OCI-LY7 (cell line): ENCODE data around the gene HIPK3. TPM values are rescaled to one million over a fixed set of nuclear protein-coding genes. Genes with fewer than 3 reads are reported as not detected.

Experiments used
- BruUV-seq: library from RNA; stranded (reverse); fragments of 400-500 nt; replicated peaks from 2 replicates; lab custom pipeline; 2021; lab: Mats Ljungman, UMichigan
- CTCF ChIA-PET: fragments of 300-600 bp; sonication (Branson Sonifier 250); formaldehyde crosslinking; loops from one replicate; lab custom pipeline; 2022; ENCODE audit warnings: antibody characterized with exemption; ENCODE audit not compliant: unreplicated experiment; lab: Charles Lee
- POLR2A ChIA-PET: fragments of 300-600 bp; sonication (Branson Sonifier 250); formaldehyde crosslinking; loops from one replicate; lab custom pipeline; 2022; ENCODE audit warnings: antibody characterized with exemption; lab: Charles Lee
- DNase-seq: peaks from one replicate; pipeline ENCODE4 v3.0.0-alpha.2; 2015; ENCODE audit warnings: low spot score
- H2AFZ ChIP-seq: fragments of 200-600 bp; sonication (generic), shearing (Covaris generic); 2 replicates; pipeline ENCODE4 v1.6.1; 2014; ENCODE audit warnings: mild to moderate bottlenecking, antibody characterized with exemption, low read length, moderate library complexity
- H3K27ac ChIP-seq: fragments of 200-600 bp; sonication (generic); 2 replicates; pipeline ENCODE4 v1.5.1; 2014; ENCODE audit warnings: mixed run types, low read depth, mild to moderate bottlenecking, moderate library complexity, low read length, inconsistent platforms; ENCODE audit not compliant: poor library complexity, severe bottlenecking
- H3K36me3 ChIP-seq: fragments of 200-600 bp; sonication (generic); 2 replicates; pipeline ENCODE4 v1.6.1; 2014; ENCODE audit warnings: mild to moderate bottlenecking, antibody characterized with exemption, low read length, moderate library complexity, mixed read lengths; ENCODE audit not compliant: insufficient read depth
- H3K4me1 ChIP-seq: fragments of 200-600 bp; sonication (generic); 2 replicates; pipeline ENCODE4 v1.5.1; 2014; ENCODE audit warnings: mild to moderate bottlenecking, low read length; ENCODE audit not compliant: insufficient read depth, poor library complexity, severe bottlenecking
- H3K4me2 ChIP-seq: fragments of 200-600 bp; sonication (generic); 2 replicates; pipeline ENCODE4 v1.6.1; 2014; ENCODE audit warnings: mild to moderate bottlenecking, low read length
- H3K4me3 ChIP-seq: fragments of 200-600 bp; sonication (generic); 2 replicates; pipeline ENCODE4 v1.5.1; 2014; ENCODE audit warnings: mild to moderate bottlenecking, low read depth, low read length; ENCODE audit not compliant: poor library complexity, severe bottlenecking
- H3K79me2 ChIP-seq: fragments of 200-600 bp; sonication (generic); 2 replicates; pipeline ENCODE4 v1.6.1; 2016; ENCODE audit warnings: low read depth, mild to moderate bottlenecking, low read length, moderate library complexity, mixed read lengths; ENCODE audit not compliant: insufficient read depth
- H3K9me2 ChIP-seq: fragments of 200-600 bp; sonication (generic); 2 replicates; pipeline ENCODE4 v1.6.1; 2016; ENCODE audit warnings: mild to moderate bottlenecking, low read length, mixed read lengths; ENCODE audit not compliant: insufficient read depth
- H3K9me3 ChIP-seq: fragments of 200-600 bp; sonication (generic); 2 replicates; pipeline ENCODE4 v1.6.1; 2014; ENCODE audit warnings: mild to moderate bottlenecking, mixed run types, low read length, mixed read lengths
- H4K20me1 ChIP-seq: fragments of 200-600 bp; sonication (generic); 2 replicates; pipeline ENCODE4 v1.6.1; 2014; ENCODE audit warnings: mild to moderate bottlenecking, antibody characterized with exemption, low read length, moderate library complexity, mixed read lengths; ENCODE audit not compliant: insufficient read depth
- CTCF ChIP-seq: fragments of 200-600 bp; sonication (generic); conservative IDR thresholded peaks from 2 replicates; pipeline ENCODE4 v1.5.1; 2014; ENCODE audit warnings: mild to moderate bottlenecking, antibody characterized with exemption, low read length, moderate library complexity, mixed read lengths
- EZH2phosphoT487 ChIP-seq: fragments of 200-600 bp; sonication (generic); IDR thresholded peaks from 2 replicates; pipeline ENCODE4 v1.6.1; 2018; ENCODE audit warnings: low read depth, borderline replicate concordance, mild to moderate bottlenecking, mixed run types, antibody characterized with exemption, low read length, moderate library complexity, mixed read lengths
- intact Hi-C: fragments of 100-400 bp; cut with micrococcal nuclease; formaldehyde crosslinking; loops from one replicate; pipeline ENCODE4 v1.10.0; 2022; ENCODE audit not compliant: unreplicated experiment
- total RNA-seq, 2 experiments: library from RNA; depleted of rRNA in 1 of 2; stranded (reverse); fragments of >200 nt in 1 of 2; shearing (Covaris generic) in 1 of 2; gene quantifications; 2 replicates each; pipeline ENCODE4 v1.2.3, GENCODE V29; 2014 to 2022

HIPK3 gene
- total RNA-seq, 2 experiments from 2014 or later: 19.0 to 28.4 TPM

GRCh38 chr11:33269822-33270221 lies 12.6 kb downstream of the HIPK3 start:
- Histone ChIP-seq H3K27ac (no peak overlapping the region), H3K9me3 (no peaks in the 10 kb centered on the region), H4K20me1 (no peaks in the 10 kb centered on the region), H3K79me2 (peaks cover 43% of the 10 kb centered on the region; the same call in 1 of the 2 replicates), H3K4me1 (no peaks in the 10 kb centered on the region), H3K4me2 (no peak overlapping the region), H3K36me3 (no peaks in the 10 kb centered on the region), H3K4me3 (no peak overlapping the region), H3K9me2 (no peaks in the 10 kb centered on the region), H2AFZ (no peak overlapping the region)
- intact Hi-C loops: no loop called here
- BruUV-seq: no TSS peak
- TF ChIP-seq CTCF: no peak
- no peak for TF ChIP-seq EZH2phosphoT487
- CTCF ChIA-PET: no interaction called here
- no peak for DNase-seq
- POLR2A ChIA-PET: interaction anchor here (0.6 to 1.6 kb wide), 6 partner anchors 8 to 481 kb away, joined by 3 to 7 read pairs (median 4); no protein-coding TSS in a partner anchor

GRCh38 chr11:33271059-33271458 lies 13.9 kb downstream of the HIPK3 start:
- H3K4me3 ChIP-seq: no peak overlapping the region
- intact Hi-C loops: no loop called here
- POLR2A ChIA-PET: no interaction called here

More at GRCh38 chr11:33271059-33271458, 13.9 kb downstream of the HIPK3 start:
- H3K79me2 ChIP-seq: peaks cover 41% of the 10 kb centered on the region; the same call in 1 of the 2 replicates
- BruUV-seq: no TSS peak
- no peak for TF ChIP-seq EZH2phosphoT487
- no peak for TF ChIP-seq CTCF
- H3K4me2 ChIP-seq: no peak overlapping the region
- CTCF ChIA-PET: no interaction called here
- no peaks in the 10 kb centered on the region for H3K9me3 ChIP-seq
- H3K27ac ChIP-seq: no peak overlapping the region
- no peaks in the 10 kb centered on the region for H3K36me3 ChIP-seq
- H2AFZ ChIP-seq: no peak overlapping the region
- H4K20me1 ChIP-seq: no peaks in the 10 kb centered on the region
- no peaks in the 10 kb centered on the region for H3K9me2 ChIP-seq
- no peak for DNase-seq
- H3K4me1 ChIP-seq: no peaks in the 10 kb centered on the region
